Stimulated activated CD4-positive, alpha-beta T cell treated with anti-CD3 and anti-CD28 coated beads, TNF-alpha, amount 100 ng/mL, for 1 hour (primary cell): ENCODE data around the gene BDP1.
"Not testable (repeated sequence)": the region's sequence is repeated elsewhere in the genome, so short reads cannot be mapped to it uniquely, and the experiment has no call there.

Source experiments
- DNase-seq, 3 donors: peaks; one replicate each; pipeline ENCODE4 v3.0.0-alpha.2; 2020; ENCODE audit warnings: low read depth in 3 of 3, low spot score in 1 of 3

Gene BDP1

GRCh38 chr5:71455427-71456361 is at the start of gene BDP1:
Gene BDP1, plus strand, starts transcription at chr5:71455651. Its CDS starts 227 bp downstream, at chr5:71455878.
- DNase-seq, result peak; percentile 83 to 96 (median 90)

DNA sequence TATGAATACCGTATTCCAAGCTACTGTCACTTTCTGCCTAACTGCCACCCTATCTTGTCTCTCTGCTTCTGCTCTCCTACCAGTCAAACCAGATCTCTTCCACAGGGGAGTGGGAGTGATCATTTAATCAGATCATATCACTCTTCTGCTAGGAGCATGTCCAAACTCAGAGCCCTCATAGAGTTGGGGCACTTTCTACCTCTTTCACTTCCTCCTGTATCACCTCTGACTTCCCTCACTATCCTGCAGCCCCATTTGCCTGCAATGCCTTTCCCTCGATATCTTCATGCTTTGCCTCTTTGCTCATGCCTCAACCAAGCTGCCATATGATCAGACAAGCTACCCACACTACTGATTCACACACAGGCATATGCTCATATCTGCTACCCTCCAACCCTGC is 45.4 kb upstream of the BDP1 start:
- DNase-seq, result not testable (repeated sequence)

DNA sequence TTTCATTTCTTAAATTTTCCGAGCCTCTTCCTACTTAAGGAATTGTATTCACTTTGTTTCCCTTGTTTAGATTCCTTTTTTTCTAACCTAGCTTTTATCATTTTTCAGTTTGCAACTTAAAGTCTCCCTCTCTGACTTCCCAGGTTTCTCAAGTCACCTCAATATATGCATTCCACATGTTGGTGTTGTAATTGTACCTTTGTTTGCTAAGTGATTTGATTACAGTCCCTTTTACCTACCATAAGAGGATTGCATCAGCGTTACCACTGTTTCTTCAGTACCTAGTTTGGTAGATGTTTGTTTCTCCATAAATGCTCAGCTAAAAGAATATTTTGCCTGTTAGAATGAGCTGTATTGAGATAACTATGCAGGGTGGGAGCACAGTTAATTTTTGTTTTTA is 39.8 kb upstream of the BDP1 start:
- not testable (repeated sequence) for DNase-seq

- DNase-seq, result not testable (repeated sequence)
Measured at GRCh38 chr5:71418026-71418425, 37.4 kb upstream of the BDP1 start.

DNA sequence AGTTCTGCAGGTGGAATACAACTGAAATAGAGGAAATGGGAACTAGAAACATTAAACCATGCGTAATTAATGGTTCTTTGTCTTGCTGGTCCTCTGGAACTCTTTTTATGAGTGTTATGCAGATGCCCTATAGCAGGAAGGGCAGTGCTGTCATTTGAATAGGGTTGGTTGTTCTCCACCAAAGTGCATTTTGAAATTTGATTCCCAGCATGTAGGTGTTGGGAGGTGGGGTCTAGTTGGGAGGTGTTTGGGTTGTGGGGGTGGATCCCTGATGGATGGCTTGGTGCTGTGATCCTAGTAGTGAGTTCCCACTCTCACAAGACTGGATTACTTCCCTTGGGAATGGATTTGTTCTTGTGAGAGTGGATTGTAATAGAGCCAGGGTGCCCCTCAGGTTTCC is 34.2 kb upstream of the BDP1 start:
- DNase-seq, result not testable (repeated sequence)

DNA sequence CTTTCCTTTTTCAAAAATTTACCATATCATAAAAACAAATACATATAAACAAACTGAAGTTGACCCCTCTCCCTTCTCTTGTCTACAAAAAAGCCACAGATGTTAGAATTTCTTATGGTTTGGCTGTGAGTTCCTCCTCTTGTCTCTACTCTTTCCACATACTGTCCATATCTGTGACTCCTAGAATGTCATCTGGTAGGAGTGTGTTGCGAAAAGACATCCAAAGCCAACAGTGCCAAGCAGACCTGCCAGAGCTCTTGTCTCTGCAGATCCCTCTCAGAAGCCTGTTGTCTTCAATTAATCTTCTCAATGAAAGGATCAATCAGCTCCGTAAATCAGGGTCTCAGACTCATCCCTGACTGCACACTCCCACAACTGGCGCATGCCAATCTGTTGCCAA is 31.6 kb upstream of the BDP1 start:
- DNase-seq, result not testable (repeated sequence)

DNA sequence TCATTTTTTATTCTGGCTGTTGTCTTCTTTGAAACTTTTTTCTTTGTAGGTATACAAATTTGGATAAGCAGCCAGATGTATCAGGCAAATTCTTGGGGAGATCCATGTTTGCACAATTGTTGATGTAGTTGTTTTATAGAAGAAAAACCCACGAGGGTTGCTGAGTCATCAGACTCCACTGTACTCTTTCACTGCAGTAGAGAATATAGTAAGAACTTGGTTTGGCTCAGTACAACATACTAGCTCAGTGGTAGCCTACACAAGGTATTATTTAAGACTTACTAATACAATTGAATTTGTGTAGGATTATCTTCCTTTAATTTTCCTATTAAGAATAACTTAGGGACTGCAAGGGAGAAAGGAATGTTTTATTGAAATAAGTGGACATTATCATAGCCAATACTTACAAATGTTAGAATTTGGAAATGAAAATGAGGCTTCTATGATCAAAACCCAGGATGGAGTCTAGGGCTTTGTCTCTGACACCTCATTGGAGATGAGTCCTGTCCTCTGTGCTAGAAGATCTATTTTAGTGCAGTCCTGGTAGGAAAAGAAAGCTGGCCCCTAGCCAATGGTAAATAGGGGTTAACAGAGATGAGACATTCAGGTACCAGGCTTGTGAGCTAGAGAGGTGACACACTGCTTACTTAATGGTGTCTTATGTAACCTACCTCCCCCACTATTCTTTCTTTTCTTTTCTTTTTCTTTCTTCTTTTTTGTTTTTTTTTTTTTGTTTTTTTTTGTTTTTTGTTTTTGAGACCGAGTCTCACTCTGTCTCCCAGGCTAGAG is 28.6 kb upstream of the BDP1 start:
- not testable (repeated sequence) for DNase-seq

DNA sequence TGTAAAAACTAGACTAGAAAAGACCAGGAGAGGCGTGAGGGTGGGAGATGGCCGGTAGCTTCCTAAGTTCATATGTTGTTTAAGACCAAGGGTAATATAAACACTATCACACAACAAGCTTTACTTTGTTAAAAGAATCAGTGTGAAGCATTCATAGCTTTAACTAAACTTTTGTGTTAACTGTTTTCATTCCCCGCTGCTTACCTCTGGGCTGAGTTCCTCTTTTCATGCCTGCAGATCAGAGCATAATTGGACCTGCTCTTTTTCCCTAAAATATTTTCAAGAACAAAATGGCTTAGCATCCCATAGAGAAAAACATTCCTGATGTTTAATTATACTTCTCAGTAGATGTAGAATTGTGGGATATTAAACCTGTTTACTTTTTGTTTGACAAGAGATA is 23.0 kb upstream of the BDP1 start:
- DNase-seq, result not testable (repeated sequence)

- not testable (repeated sequence) for DNase-seq
Measured at GRCh38 chr5:71434825-71435224, 20.6 kb upstream of the BDP1 start.

- DNase-seq, result not testable (repeated sequence)
Measured at GRCh38 chr5:71441564-71441963, 13.9 kb upstream of the BDP1 start.

DNA sequence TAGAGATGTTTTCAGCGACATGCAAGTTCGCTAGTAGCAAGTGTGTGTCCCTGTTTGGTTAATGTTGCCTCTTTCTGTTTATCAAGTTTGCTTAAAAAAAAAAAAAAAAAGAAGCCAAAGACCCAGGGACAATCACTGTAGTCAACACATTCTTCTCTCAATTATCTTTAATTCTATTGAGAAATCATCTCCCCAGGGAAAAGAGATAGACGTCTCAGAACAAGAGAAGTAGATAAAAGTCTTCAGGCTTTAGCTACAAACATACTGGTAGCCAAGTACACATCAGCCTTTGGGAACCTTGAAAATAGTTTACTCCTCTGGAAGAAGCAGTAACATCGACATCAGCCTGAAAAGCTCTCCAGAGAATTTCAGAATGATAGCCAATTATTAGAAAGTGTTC is 11.6 kb upstream of the BDP1 start:
- DNase-seq, result not testable (repeated sequence)

GRCh38 chr5:71445015-71445414 is 10.4 kb upstream of the BDP1 start:
- DNase-seq, result not testable (repeated sequence)

DNA sequence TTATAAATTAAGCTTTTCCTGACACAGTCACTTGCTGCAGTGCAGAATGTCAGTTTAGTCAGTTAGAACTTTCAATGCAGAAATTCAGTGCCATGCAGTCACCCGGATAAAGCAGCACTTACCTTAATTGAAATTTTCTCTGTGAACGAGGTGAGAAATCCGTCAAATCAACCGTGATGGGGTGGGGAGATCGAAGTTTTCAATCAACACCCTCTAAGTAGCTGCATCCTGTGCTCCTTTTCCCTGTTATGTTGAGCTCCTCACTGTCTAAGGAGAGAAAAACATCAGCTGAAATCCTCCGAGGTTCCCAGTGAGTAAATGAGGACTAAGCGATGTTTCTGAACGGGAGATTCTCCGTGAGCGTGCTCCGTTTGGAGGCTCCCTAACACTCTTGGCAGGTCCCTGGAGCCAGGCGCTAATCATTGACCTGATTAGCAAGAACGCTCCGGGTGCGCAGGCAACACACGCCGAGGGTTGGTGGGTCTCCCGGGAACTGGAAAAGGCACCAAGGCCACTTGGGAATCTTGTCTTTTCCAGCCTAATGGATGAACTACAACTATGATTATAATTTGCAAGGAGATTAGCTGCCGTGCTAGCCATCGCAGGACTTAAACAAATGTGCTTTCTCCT is 9.8 kb upstream of the BDP1 start:
- not testable (repeated sequence) for DNase-seq

GRCh38 chr5:71446540-71447216 is 8.8 kb upstream of the BDP1 start:
- DNase-seq, result not testable (repeated sequence)

DNA sequence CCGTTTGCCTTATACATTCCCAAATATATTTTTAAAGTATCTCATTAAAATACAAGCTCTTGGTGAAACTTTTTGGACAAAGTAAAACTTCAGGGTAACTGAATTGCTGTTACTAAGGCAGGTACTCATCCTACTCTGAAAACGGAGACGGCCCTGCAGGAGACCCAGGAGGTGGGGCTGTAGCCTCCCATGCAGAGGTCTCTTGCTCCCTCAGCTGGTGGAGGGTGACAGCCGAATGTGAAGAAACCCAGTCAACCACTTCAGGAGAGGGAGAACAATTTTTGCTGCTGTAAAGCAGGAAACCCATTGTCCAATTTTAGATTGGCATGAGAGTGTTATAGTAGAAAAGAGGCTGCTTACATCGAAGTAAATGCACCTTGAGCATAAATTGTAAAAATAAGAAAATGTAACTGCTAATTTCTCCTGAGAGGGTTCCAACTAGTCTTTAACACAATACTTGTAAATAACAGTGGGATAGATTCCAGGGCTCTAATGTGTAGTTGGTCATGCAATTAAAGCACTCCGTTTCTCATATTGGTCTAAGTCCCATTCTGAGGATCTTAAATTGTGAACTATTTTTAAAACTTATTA is 8.1 kb upstream of the BDP1 start:
- peak in 1 of 3 donors; percentile 16 for DNase-seq

- no peak for DNase-seq
Measured at GRCh38 chr5:71452876-71453275, 2.6 kb upstream of the BDP1 start.

DNA sequence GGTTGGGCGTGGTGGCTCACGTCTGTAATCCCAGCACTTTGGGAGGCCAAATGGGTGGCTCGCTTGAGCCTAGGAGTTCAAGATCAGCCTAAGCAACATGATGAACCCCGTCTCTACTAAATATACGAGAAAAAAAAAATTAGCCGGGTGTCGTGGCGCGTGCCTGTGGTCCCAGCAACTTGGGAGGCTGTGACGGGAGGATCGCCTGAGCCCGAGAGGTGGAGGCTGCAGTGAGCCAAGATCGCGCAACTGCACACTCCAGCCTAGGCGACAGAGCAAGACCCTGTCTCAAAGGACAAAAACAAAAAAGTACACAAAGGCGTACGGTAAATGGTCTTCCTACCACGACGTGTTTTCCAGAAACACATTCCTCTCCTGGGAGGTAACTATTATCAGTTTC is 538 bp upstream of the BDP1 start:
- no peak for DNase-seq

GRCh38 chr5:71456362-71456743 is 902 bp downstream of the BDP1 start:
- no peak for DNase-seq

DNA sequence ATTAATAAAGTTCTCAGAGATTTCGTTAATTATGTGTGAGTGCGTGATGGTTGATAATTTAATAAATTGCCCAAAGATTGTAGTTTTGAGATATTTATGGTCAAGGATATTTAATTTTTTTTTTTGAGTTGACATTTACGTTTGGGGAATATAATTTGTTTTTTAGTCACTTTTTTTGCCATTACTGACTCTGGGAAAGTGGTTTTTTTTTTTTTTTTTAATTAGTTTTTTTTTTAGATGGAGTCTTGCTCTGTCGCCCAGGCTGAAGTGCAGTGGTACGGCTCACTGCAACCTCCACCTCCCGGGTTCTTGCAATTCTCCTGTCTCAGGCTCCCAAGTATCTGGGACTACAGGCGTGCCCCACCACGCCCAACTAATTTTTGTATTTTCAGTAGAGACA is 1.7 kb downstream of the BDP1 start:
- DNase-seq, result no peak

DNA sequence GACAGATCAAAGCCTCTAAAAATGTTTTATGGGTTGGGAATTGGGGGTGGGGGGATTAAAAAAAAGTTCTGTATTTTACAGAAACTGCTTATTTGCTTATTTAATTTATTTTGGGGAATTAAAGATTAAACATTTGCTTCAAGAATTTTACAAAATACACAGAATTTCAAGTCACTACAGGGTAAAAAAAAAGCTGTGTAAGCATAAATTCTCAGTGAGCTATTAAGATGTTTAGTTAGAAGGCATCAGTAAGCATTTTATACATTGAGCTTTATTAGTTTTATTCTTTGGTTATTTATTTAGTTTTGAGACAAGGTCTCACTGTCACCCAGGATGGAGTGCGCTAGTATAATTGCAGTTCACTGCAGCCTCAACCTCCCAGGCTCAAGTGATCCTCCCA is 5.2 kb downstream of the BDP1 start:
- no peak for DNase-seq

GRCh38 chr5:71461360-71461759 is 5.9 kb downstream of the BDP1 start:
- no peak for DNase-seq
